NCI-H2107 (cell line): ENCODE data around the gene NSL1.

Experiments used
- DNase-seq: peaks from one replicate; lab custom pipeline; 2025; lab: John Stamatoyannopoulos, UW

NSL1 gene

GRCh38 chr1:212703991-212704564, 87.5 kb downstream of the NSL1 start:
- no peak for DNase-seq

GRCh38 chr1:212702672-212703071, 88.9 kb downstream of the NSL1 start:
- no peak for DNase-seq

- DNase-seq = no peak
Observed at GRCh38 chr1:212701910-212702309, 89.7 kb downstream of the NSL1 start.

GRCh38 chr1:212700892-212701819, 90.4 kb downstream of the NSL1 start:
- no peak for DNase-seq

- DNase-seq = peak; percentile 22
Observed at GRCh38 chr1:212700223-212700891, 91.2 kb downstream of the NSL1 start.

GRCh38 chr1:212699625-212700222, 91.9 kb downstream of the NSL1 start, which contains the start of gene BATF3:
TSS of gene BATF3 (minus strand) at chr1:212699840. CDS start at chr1:212699762, 78 bp downstream.
- DNase-seq = no peak

- peak; percentile 42 for DNase-seq
Observed at GRCh38 chr1:212699104-212699624, 92.4 kb downstream of the NSL1 start.

- no peak for DNase-seq
Observed at GRCh38 chr1:212698467-212699103, 93.0 kb downstream of the NSL1 start.

- DNase-seq = no peak
Observed at GRCh38 chr1:212696721-212697331, 94.8 kb downstream of the NSL1 start.

GRCh38 chr1:212692774-212693644, 98.6 kb downstream of the NSL1 start:
- no peak for DNase-seq

- DNase-seq = no peak
Observed at GRCh38 chr1:212691561-212692071, 100.0 kb downstream of the NSL1 start.

- DNase-seq = no peak
Observed at GRCh38 chr1:212690816-212691403, 100.7 kb downstream of the NSL1 start.

- no peak for DNase-seq
Observed at GRCh38 chr1:212689758-212690529, 101.6 kb downstream of the NSL1 start.

GRCh38 chr1:212689196-212689725, 102.3 kb downstream of the NSL1 start:
- DNase-seq = no peak

GRCh38 chr1:212688341-212689047, 103.1 kb downstream of the NSL1 start:
- DNase-seq = no peak

GRCh38 chr1:212687811-212688210, 103.8 kb downstream of the NSL1 start:
- no peak for DNase-seq

GRCh38 chr1:212686591-212686990, 105.0 kb downstream of the NSL1 start:
- DNase-seq = no peak

- no peak for DNase-seq
Observed at GRCh38 chr1:212686069-212686468, 105.5 kb downstream of the NSL1 start.
